Sigmoid colon (tissue), 4 donors: ENCODE results near the gene EWSR1.

Experiments
- CTCF ChIP-seq, 4 experiments: fragments of 450-650 bp in 3 of 4; fragments of 200-600 bp in 1 of 4; IDR thresholded peaks; one replicate each; pipeline ENCODE4 v1.5.1; 2016 to 2019; ENCODE audit warnings: antibody characterized with exemption in 4 of 4, mild to moderate bottlenecking in 3 of 4, moderate library complexity in 2 of 4
- EP300 ChIP-seq, 4 donors: sonication (generic); formaldehyde crosslinking; IDR thresholded peaks; one replicate each; pipeline ENCODE4 v1.6.1; 2017; ENCODE audit warnings: antibody characterized with exemption in 4 of 4
- POLR2A ChIP-seq, 2 donors: fragments of 450-650 bp; IDR thresholded peaks; one replicate each; pipeline ENCODE4 v1.6.1; 2016; ENCODE audit warnings: antibody characterized with exemption in 2 of 2, mild to moderate bottlenecking in 2 of 2, moderate library complexity in 2 of 2

GRCh38 chr22:29230972-29231875 lies 36.8 kb upstream of the EWSR1 start:
- TF ChIP-seq CTCF (IDR thresholded peaks at IDR 0.05) (no peak), EP300 (IDR thresholded peaks at IDR 0.05) (no peak), POLR2A (IDR thresholded peaks at IDR 0.05) (no peak)
